ENCODE results near the gene NUAK2.

GRCh38 chr1:205317311-205317917 is 4.1 kb downstream of the NUAK2 start:
- TF ChIP-seq POLR2A (IDR thresholded peaks at IDR 0.05) (no peak), CTCF (IDR thresholded peaks at IDR 0.05) (no peak)
